SKM-1 treated with dmso at 0.1 percent for 144 hours (cell line): ENCODE measurements around the gene RSPO4.
A peak's percentile ranks its signal among the peaks of the same experiment; 100 is the strongest.

Source experiments
- DNase-seq: peaks from one replicate; lab custom pipeline; 2025; ENCODE audit not compliant: unreplicated experiment; lab: John Stamatoyannopoulos, UW

Gene RSPO4

GRCh38 chr20:944774-945410 lies 57.2 kb downstream of the RSPO4 start:
- no peak for DNase-seq

DNA sequence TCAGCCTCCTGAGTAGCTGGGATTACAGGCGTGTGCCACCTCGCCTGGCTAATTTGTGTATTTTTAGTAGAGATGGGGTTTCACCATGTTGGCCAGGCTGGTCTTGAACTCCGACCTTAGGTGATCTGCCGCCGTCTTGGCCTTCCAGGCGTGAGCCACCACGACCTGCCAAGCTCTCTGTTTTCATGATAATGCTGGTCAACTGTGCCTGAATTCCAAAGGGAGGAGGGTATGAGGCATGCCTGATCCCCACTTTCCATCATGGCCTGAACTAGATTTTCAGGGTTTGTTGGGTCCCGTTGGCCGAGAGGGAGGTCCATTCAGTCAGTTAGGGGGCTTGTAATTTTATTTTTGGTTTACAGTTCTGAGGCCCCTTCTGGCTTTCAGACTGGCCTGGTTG lies 58.0 kb downstream of the RSPO4 start:
- DNase-seq, result no peak

- DNase-seq, result no peak
These were observed 59.5 kb downstream of the RSPO4 start for GRCh38 chr20:942611-943010.

DNA sequence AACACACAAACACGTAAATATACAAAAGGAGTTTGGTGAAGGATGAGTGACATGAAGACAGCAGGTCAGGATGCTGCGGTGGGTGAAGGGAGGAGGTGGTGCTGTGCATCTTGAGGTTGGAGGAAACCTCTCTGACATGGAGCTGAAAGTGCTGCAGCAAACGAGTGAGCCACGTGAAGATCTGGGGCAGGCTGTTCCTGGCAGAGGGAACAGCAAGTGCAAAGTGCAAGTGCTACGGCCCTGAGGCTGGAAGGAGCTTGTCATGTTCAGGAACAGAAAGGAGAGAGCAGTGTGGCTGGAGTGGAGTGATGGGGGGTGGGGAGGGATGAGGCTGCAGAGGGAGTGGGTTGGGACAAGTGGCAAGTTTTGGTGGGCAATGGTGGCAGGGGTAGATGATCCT lies 61.2 kb downstream of the RSPO4 start:
- DNase-seq, result no peak

DNA sequence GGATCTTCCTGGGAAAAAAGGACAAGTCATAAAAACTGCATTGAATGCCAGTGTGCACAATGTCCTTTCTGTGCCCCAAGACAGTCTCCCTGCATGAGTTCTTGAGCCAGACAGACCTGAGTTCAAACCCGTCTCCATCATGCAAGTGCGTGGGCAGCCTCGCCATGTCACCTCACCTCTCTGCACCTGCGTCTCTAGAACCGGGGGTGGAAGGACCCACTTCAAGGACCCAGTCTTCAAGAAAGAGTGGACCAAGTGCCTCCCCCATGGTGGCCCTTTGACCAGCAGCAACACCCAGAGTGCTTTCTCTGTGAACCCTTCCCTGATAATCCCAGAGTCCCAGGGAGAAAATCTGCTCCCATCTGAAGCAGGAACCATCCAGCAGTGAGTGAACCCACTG lies 62.5 kb downstream of the RSPO4 start:
- no peak for DNase-seq

DNA sequence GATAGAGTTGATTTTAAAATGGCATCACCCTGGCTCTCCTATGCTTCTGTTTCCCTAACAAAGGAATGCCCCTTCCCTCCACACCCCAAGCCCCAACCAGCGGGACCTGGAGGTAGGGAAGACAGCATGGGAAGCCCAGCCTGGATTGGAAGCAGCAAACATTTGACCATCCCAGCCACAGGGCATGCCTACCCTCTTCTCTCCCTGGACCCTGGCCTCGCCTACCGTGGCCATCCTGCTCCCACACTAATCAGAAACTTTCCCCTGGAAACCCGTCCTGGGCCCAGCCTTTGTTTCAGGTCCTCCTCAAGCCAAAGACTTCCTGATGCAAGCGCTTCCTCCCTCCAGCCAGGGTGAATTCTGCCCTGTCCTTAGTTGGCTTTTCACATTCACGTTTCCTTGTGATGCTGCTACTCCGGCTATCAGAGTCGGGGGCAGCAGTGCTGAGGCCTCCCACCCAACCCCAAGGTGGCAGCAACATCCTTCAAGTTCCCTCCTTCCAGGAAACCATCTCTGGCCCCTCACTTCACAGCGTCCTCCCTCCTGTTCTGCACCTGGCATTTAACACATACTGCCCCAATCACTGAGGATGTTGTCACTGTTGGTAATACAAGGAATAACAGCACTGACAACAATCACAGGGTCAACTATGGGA lies 67.8 kb downstream of the RSPO4 start:
- DNase-seq, result no peak

DNA sequence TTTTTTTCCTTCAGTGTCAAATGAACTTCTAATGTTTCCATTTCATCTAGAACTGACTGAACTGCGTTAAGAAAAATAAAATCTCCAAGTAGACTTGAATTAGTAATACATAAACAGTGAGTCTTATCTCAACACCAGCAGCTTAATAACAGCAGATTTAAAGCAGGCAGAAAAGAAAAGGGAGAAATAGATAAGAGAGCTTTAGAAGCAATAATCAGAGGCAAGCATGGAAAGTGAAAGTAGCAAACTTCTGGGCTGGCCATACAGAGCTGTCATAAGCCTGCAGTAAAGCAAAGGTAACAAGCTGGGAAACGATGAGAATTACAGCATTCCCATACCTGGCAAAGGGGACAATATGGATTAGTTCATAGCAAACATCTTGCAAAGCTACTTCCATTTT lies 69.1 kb downstream of the RSPO4 start:
- DNase-seq, result no peak

GRCh38 chr20:931401-931800 lies 70.7 kb downstream of the RSPO4 start:
- DNase-seq, result no peak

GRCh38 chr20:926670-927069 lies 75.4 kb downstream of the RSPO4 start:
- DNase-seq, result no peak

DNA sequence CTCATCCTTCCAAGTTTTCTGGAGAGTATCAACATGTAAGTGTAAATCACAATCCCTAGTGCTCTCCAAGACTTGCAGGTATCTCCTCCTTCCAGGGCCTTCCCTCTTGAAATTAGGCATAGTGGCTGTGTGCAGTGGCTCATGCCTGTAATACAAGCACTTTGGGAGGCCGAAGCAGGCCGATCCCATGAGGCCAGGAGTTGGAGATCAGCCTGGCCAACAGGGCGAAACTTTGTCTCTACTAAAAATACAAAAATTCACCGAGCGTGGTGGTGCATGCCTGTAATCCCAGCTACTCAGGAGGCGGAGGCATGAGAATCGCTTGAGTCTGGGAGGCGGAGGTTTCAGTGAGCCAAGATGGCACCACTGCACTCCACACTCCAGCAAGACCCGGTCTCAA lies 76.6 kb downstream of the RSPO4 start:
- no peak for DNase-seq

DNA sequence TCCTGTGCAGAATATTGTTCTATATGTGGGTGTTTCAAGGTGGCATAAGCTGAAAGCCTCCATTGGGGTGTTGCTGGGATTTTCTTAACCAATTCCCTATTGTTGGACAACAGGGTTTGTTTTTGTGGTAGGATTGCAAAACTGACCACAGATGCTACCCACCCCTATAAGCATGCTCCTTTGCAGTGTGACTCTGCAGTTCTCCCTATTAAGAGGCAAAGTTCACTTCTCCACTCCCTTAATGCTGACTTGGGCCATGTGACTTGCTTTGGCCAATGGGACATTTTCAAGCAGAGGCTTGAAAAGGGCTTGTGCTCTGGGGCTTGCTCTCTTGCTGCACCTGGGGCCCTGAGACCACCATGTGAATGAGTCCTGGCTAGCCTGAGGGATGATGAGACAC lies 77.5 kb downstream of the RSPO4 start:
- DNase-seq, result peak; percentile 28

DNA sequence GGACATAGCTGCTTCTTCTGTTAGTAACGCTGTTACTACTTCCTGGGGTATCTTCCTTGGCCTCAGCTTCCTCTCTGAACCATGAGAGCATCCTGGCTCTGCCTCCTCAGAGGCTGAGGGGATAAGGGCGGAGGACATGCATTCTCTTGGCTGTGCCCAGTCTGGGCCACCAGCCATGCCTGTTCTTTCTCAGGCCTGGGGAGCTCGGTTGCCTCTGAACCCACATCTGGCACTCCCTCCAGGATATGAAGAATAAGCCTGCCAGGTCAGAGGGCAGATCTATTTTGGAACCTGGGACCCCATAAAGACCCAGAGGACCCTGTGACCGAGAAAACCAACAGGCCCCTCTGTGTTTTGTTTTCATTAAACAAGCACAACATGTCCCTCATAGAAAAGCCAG lies 79.3 kb downstream of the RSPO4 start:
- no peak for DNase-seq

DNA sequence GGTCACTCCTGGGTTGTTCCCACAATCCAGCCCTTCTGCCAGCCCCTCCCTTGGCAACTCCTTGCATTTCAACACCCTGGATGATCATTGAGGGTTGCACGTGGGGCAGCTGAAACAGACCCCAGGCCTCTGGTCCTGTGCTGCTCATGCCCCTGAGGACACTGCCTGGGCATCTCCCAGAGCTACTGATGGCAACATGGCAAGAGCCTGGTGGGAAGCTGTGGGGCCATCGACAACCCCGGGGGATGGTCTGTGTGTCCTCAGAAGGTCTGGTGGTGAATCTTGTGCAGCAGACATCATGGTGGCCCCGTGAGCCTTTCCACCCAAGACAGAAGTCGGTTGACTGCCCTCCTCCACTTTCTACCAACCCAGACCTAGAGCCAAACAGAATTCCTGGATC lies 81.0 kb downstream of the RSPO4 start:
- DNase-seq, result no peak

GRCh38 chr20:920311-920710 lies 81.8 kb downstream of the RSPO4 start:
- DNase-seq, result no peak

DNA sequence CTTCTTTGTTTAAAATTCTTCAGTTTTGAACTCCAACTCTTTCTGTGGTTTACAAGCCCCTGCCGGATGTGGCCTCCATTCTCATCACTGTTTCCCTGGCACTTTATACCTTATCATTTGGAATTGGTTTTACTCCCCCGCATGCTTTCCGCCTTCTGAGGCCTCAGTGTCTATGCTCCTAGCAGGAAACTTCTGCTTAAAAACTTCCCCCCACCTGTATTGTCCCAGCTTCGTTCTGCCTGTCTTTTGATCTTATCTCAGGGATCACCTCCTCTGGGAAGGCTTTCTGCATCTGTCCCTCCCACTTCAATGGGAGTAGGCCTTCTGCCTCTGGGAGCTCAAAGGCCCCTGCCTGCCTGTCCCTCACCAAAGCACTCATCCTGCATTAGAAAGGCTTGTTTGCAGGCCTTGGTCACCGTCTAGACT lies 82.6 kb downstream of the RSPO4 start:
- DNase-seq, result no peak

- DNase-seq, result no peak
These were observed 84.7 kb downstream of the RSPO4 start for GRCh38 chr20:917416-917815.

GRCh38 chr20:916825-917224 lies 85.3 kb downstream of the RSPO4 start:
- DNase-seq, result no peak

DNA sequence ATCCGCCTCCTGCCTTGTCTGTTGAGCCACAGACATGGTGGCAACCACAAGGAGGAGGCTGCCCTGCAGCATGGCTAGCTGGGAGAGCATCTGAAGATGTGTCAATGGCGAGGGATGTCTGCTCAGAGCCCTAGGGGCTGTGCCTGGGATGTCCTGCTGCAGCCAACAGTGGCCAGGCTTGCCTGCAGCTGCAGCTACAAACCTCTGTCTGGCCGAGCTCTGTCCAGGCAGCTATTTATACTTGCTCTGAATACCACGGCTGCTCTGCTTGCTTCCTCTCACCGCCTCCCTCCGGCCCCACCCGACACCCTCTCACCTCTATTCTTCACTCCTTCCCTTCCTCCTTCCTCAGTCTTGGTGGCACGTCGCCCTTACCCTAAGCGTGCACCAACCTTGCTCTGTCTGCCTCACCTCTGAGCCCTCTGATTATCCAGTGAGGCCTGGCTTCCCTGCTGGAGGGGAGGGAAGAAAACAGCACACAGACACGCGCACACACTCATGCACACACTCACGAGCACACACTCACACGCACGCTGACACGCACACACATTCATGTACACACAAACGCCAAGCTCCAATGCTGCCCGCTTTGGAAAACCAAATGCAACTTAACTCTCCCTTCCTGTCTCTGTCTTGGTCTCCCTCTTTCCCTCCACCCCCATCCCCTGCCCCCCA lies 85.8 kb downstream of the RSPO4 start, which contains the start of gene ANGPT4:
Gene ANGPT4 (minus strand): TSS at position 210 of the 675 bp plus-strand sequence. CDS start 120 bp downstream, at position 90.
- no peak for DNase-seq

- no peak for DNase-seq
These were observed 87.2 kb downstream of the RSPO4 start for GRCh38 chr20:914727-915498.

DNA sequence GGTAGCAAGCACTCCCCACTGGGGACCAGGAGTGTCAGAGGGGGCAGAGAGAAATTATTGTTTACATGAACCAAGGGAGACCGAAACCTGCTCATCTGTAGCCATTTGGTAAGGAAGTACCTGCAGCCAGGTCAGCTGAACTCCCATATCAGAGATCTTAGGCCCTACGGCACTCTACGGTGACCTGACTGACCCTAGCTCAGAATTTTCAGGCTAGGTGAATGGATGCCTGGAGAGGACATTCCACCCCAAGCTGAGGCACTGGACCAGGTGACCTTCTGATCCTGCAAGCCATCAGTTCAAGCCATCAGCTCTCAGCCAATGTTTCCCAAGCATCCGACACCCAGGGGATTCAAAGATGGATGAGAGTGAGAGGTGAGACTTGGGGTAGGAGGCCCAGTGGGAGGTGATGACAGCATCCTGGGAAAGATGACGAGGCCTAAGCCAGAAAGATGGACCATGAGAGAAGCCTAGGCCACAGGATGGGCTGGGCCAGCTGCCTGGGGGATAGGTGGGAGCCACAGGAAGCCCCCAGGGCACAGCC lies 88.7 kb downstream of the RSPO4 start:
- DNase-seq, result no peak

DNA sequence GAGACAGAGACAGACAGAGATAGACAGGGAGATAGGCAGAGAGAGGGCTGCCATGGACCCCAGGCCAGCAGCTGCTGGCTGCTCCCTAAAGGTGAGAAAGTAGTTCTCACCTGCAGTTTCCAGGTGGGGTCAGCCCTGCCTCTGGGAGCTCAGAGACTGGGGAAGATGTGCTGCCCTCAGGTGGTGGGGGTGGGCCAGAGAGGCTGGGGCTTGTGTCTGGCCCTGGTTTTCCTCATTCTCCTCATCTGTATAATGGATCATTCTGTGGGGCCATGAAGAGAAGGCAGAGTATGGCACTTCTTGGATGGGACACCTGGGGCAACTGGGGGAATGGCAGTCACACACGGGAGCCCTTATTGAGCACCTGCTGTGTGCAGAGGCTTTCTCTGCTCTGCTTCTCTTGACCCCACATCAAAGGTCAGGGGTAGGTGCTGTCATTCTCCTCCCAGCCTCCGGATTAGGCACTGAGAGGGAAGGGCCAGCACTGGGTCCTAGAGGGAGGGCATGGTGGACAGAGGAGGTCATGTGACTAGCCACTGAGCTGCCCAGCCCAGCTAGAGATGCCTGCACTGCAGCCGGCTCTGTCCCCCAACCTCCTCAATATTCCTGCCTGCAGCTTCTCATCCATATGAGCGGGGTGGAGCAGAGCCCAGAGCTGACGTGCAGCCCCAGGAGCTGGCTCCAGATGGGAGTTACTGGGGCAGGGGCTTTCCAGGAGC lies 90.1 kb downstream of the RSPO4 start:
- DNase-seq, result no peak
